Measurements from ENCODE around the gene CLDN18.

- no peak for TF ChIP-seq CTCF (IDR thresholded peaks at IDR 0.05)
- no peak for TF ChIP-seq POLR2AphosphoS5 (IDR thresholded peaks at IDR 0.05)
- no peak for TF ChIP-seq POLR2A (IDR thresholded peaks at IDR 0.05; ENCODE audit: low read depth)
- TF ChIP-seq EP300 (IDR thresholded peaks at IDR 0.05), result no peak
Measured at GRCh38 chr3:138010273-138010590, 267 bp downstream of the CLDN18 start.

Data from esophagus muscularis mucosa (tissue), 4 donors.